Neural cell (in vitro differentiated cells): Measurements from ENCODE around the gene FLACC1.

Experiments used
- CTCF ChIP-seq: fragments of 450-650 bp; IDR thresholded peaks from 2 replicates; pipeline ENCODE4 v1.5.1; 2014; ENCODE audit warnings: antibody characterized with exemption, mild to moderate bottlenecking, moderate library complexity; ENCODE audit not compliant: poor library complexity, severe bottlenecking
- EP300 ChIP-seq: fragments of 450-650 bp; conservative IDR thresholded peaks from 2 replicates; pipeline ENCODE4 v1.6.1; 2014; ENCODE audit warnings: antibody characterized with exemption, mild to moderate bottlenecking, moderate library complexity; ENCODE audit not compliant: poor library complexity, severe bottlenecking
- EZH2 ChIP-seq: fragments of 200-600, 300-800 bp; shearing (Covaris generic), sonication (generic); IDR thresholded peaks from 2 replicates; pipeline ENCODE4 v1.6.1; 2014; ENCODE audit warnings: antibody characterized with exemption, low read length, borderline replicate concordance, mild to moderate bottlenecking; ENCODE audit not compliant: insufficient read depth, poor library complexity, severe bottlenecking
- RAD21 ChIP-seq: fragments of 450-650 bp; conservative IDR thresholded peaks from 2 replicates; pipeline ENCODE4 v1.6.1; 2014; ENCODE audit warnings: antibody characterized with exemption, mild to moderate bottlenecking, moderate library complexity

DNA sequence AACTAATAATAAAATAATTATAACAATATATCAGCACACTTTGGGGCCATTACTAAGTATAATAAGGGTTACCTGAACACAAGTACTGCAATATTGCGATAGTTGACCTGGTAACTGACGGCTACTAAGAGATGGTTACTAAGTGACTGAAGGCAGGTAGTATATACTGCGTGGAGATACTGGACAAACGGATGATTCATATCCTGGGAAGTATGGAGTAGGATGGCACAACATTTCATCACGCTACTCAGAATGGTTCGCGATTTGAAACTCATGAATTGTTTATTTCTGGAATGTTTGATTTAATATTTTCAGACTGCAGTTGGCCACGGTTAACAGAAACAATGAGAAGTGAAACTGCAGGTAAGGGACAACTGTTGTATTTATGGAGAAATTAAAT, 39.5 kb upstream of the FLACC1 start:
- TF ChIP-seq RAD21 (no peak), EZH2 (no peak), EP300 (no peak), CTCF (no peak)
